Stimulated activated naive B cell treated with anti-CD40 and anti-IgM and Interleukin-4, amounts not matched to agents 10 μg/mL and 1 μg/mL and 100 μg/mL, for 72 hours (primary cell): ENCODE results near the gene PSMB8.

Source experiments
- ATAC-seq, 2 donors: fragments of 150-1000 bp; cut with Tn5 transposase; replicated peaks; 2 replicates each; pipeline ENCODE4 v1.10.0; 2021; ENCODE audit warnings: moderate library complexity in 1 of 2
- DNase-seq: peaks from one replicate; pipeline ENCODE4 v3.0.0; 2021
- H3K27ac Mint-ChIP-seq: one replicate; pipeline ENCODE4 v1.8.0; 2022; ENCODE audit warnings: mild to moderate bottlenecking, mixed read lengths
- H3K27me3 Mint-ChIP-seq, 2 donors: one replicate each; pipeline ENCODE4 v1.8.0; 2022; ENCODE audit warnings: mixed read lengths in 2 of 2
- H3K36me3 Mint-ChIP-seq, 2 donors: one replicate each; pipeline ENCODE4 v1.8.0; 2022; ENCODE audit warnings: mixed read lengths in 2 of 2, mild to moderate bottlenecking in 1 of 2
- H3K4me1 Mint-ChIP-seq, 2 donors: one replicate each; pipeline ENCODE4 v1.8.0; 2022; ENCODE audit warnings: mixed read lengths in 2 of 2, mild to moderate bottlenecking in 1 of 2
- H3K4me3 Mint-ChIP-seq, 2 donors: one replicate each; pipeline ENCODE4 v1.8.0; 2022; ENCODE audit warnings: mild to moderate bottlenecking in 2 of 2, mixed read lengths in 2 of 2, moderate library complexity in 1 of 2
- H3K9me3 Mint-ChIP-seq, 2 donors: one replicate each; pipeline ENCODE4 v1.8.0; 2022; ENCODE audit warnings: mixed read lengths in 2 of 2, mild to moderate bottlenecking in 1 of 2

The PSMB8 gene

DNA sequence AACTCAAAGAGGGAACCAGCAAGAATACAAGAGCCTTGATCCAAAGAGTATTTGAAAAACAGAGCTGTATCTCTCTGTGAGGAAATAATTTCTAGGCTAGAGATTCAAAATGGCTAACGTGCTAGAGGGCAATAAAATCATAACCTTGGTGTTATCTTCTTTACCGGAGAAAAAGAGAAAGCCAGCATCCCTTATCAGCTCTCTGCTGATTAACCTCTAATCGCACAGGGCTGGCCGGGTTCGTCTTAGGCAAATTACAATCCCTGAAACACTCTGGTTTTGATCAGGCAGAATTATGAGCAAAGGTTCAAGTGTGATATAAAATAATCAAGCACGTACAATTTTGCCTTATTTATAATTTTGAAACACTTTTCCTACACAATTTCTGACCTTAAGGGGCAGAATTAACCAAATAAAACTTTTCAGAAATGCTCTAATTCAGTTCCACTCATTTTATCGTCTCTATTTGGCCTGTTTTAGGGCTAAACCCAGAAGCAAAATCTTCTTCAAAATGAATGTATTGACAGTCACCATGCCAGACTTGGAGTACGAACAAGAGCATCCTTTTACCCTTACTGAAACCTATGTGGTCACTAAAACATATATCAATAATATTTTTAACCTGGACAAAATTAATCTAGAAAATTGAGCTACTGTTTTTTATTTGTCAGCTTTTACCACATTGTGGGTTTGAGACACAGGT is 23.9 kb upstream of the PSMB8 start:
- H3K4me3 Mint-ChIP-seq: no peak overlapping the region
- peak; percentile 16 to 28 for ATAC-seq

DNA sequence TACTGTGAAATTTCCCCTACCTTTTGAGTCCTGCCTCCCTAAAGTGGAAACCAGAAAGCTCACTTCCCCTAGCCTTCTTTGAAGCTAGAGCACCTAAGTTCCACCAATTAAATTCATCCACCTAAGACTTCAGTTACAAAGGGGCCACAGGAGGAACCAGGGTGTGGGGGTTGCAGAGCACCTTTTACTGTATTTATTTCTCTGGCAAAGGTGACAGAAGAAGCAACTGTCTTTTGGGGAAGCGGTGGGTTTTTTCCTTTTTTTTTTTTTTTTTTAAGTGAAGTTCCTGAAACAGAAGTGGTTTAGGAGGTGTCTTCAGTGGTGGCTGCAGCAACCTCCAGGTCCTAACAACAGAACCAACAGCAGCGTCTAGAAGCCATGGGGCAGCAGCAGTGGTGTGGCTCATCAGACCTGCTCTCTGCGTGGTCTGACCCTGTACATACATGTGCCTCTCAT is 23.2 kb upstream of the PSMB8 start:
- no peaks in the 10 kb centered on the region for H3K9me3 Mint-ChIP-seq
- no peak for DNase-seq
- peak; percentile 78 to 81 for ATAC-seq
- no peaks in the 10 kb centered on the region for H3K27me3 Mint-ChIP-seq
- H3K36me3 Mint-ChIP-seq: peaks cover under 1 to 4% of the 10 kb centered on the region in 2 donors
- H3K27ac Mint-ChIP-seq: peak overlapping the region; percentile 92
- H3K4me3 Mint-ChIP-seq: peak overlapping the region; percentile 35 to 60
- H3K4me1 Mint-ChIP-seq: peaks cover 18 to 36% of the 10 kb centered on the region in 2 donors

More for the DNA sequence above, 23.9 kb upstream of the PSMB8 start:
- no peak for DNase-seq
- Mint-ChIP-seq H3K36me3 (peaks cover 0 to 6% of the 10 kb centered on the region in 2 donors), H3K27me3 (no peaks in the 10 kb centered on the region), H3K27ac (peak overlapping the region; percentile 92), H3K9me3 (peaks cover 0 to 1% of the 10 kb centered on the region in 2 donors), H3K4me1 (peaks cover 18 to 36% of the 10 kb centered on the region in 2 donors)

DNA sequence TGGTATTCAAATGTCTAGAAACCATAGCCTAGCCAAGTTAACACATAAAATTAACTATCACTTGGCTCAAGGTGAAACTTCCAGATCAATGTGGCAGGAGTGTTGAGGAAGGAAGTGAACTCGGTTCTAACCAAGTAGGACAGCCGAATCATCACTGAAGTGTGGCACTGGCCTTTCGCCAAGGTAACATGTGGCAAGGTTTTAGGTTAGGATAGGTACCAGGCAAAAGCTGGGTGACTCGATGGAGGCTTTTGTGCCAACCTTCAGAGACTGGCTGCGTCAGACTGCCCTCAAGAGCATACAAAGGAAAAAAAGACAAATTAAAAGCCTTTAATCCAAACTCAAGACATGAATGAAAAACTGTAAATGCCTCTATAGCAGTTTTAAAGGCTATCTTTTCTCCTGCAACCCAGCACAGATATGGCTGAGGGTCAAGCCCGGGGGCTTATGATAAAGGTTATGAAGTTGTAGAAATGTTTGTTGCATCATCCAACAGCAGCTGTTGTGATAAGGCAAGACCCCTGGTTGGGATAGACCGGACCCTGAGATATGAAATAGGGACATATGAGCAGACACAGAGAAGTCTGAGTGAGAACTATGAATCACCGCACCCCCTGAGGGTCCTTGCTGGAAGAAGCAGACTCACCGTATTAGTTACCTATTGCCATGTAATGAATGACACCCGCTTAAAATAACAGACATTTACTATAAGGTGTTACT is 22.0 kb upstream of the PSMB8 start:
- H3K27ac Mint-ChIP-seq: peak overlapping the region; percentile 67

DNA sequence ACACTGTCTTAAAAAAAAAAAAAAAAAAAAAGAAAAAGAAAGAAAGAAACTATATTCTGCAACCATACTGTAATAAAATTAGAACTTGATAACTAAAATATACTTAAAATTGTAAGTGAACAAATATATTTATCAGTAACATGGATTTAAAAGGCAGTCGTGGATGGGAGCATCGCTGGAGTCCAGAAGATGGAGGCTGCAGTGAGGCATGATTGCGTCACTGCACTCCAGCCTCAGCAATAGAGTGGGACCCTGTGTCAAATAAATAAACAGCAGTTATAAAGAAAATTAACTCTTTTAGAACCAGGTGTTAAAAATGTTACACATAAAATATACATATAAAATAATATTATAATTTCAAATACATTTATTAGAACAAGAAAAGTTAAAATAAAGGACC is 18.9 kb upstream of the PSMB8 start:
- Mint-ChIP-seq H3K4me3 (no peak overlapping the region), H3K27ac (no peak overlapping the region), H3K36me3 (peaks cover 31 to 37% of the 10 kb centered on the region in 2 donors), H3K27me3 (no peaks in the 10 kb centered on the region), H3K9me3 (no peaks in the 10 kb centered on the region), H3K4me1 (peaks cover 31 to 60% of the 10 kb centered on the region in 2 donors)
- ATAC-seq (no peak), DNase-seq (no peak)

More for the DNA sequence above, 22.0 kb upstream of the PSMB8 start:
- H3K4me1 Mint-ChIP-seq: peaks cover 22 to 40% of the 10 kb centered on the region in 2 donors
- no peaks in the 10 kb centered on the region for H3K27me3 Mint-ChIP-seq
- no peak for ATAC-seq
- no peak overlapping the region for H3K4me3 Mint-ChIP-seq
- peaks cover 7 to 8% of the 10 kb centered on the region in 2 donors for H3K36me3 Mint-ChIP-seq
- H3K9me3 Mint-ChIP-seq: no peaks in the 10 kb centered on the region
- no peak for DNase-seq

DNA sequence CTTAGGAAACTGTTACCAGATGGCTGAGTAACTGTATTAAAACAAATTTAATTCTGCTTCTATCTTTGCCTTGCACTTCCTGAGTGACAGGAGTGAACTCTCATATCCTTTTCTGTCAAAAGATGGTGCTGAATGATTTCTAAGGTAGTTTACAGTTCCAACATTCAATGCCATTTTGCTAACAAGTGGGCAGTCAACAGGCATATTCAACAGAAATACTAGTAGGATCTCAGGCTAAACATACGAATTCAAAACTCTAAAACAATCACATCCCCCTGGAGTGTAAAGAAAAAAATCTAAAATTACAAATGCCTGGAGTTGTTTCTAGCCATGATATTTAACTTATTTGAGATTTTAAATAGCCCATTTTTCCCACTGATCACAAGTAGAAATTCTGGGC is 16.8 kb upstream of the PSMB8 start:
- peak overlapping the region in 1 of 2 donors; percentile 45 for H3K4me3 Mint-ChIP-seq
- peaks cover 31 to 54% of the 10 kb centered on the region in 2 donors for H3K4me1 Mint-ChIP-seq
- DNase-seq: no peak
- H3K27ac Mint-ChIP-seq: peak overlapping the region; percentile 77
- no peak for ATAC-seq
- H3K9me3 Mint-ChIP-seq: no peaks in the 10 kb centered on the region
- H3K27me3 Mint-ChIP-seq: no peaks in the 10 kb centered on the region
- peaks cover 47 to 54% of the 10 kb centered on the region in 2 donors for H3K36me3 Mint-ChIP-seq

DNA sequence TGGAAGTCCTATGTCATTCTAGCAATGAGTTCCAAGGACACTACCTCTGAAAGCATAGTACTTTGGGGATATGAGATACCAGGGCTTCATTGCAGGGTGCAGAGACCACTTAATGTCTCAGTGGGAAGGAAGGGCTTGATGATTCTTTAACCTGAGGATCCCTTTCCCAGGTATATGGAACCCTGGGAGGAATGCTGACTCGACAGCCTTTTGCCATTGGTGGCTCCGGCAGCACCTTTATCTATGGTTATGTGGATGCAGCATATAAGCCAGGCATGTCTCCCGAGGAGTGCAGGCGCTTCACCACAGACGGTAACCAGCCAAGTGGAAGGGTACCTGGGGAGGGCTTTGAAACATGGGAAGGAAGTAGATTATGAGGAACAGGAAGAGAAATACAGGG is 14.3 kb upstream of the PSMB8 start:
- ATAC-seq (no peak), DNase-seq (no peak)
- peak overlapping the region; percentile 75 for H3K27ac Mint-ChIP-seq
- H3K9me3 Mint-ChIP-seq: no peaks in the 10 kb centered on the region
- no peak overlapping the region for H3K4me3 Mint-ChIP-seq
- peaks cover 56 to 60% of the 10 kb centered on the region in 2 donors for H3K36me3 Mint-ChIP-seq
- H3K27me3 Mint-ChIP-seq: no peaks in the 10 kb centered on the region
- H3K4me1 Mint-ChIP-seq: peaks cover 30 to 58% of the 10 kb centered on the region in 2 donors

DNA sequence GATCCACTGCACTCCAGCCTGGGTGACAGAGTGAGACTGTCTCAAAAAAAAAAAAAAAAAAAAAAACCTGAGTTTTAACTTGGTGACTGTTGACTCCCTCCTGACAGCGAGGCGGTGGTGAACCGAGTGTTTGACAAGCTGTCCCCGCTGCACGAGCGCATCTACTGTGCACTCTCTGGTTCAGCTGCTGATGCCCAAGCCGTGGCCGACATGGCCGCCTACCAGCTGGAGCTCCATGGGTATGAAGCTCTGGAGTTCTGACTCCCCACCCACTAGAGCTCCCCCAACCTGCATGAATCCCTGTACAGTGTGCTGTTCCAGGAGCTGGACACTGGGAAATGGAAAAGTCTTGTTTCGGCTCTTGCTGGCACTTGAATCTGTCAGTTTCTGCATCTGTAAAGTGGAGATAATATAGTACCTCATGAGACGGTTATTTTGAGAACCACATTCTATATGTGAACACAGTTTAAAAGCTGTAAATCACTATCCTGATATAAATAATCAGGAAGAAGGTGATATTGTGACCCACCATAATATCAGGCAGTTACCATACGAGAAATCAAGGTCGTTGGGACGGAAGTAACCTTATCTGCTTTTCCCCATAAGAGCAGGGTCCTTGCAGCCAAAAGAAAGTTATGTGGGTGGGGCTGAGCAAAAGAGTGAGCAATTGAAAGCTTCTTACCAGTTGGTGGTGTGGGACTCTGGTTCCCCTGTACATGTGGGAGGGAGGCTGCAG is 13.5 kb upstream of the PSMB8 start:
- DNase-seq (no peak), ATAC-seq (no peak)
- Mint-ChIP-seq H3K36me3 (peaks cover 64 to 68% of the 10 kb centered on the region in 2 donors), H3K4me1 (peaks cover 31 to 62% of the 10 kb centered on the region in 2 donors), H3K27ac (no peak overlapping the region), H3K27me3 (no peaks in the 10 kb centered on the region), H3K4me3 (no peak overlapping the region), H3K9me3 (no peaks in the 10 kb centered on the region)

DNA sequence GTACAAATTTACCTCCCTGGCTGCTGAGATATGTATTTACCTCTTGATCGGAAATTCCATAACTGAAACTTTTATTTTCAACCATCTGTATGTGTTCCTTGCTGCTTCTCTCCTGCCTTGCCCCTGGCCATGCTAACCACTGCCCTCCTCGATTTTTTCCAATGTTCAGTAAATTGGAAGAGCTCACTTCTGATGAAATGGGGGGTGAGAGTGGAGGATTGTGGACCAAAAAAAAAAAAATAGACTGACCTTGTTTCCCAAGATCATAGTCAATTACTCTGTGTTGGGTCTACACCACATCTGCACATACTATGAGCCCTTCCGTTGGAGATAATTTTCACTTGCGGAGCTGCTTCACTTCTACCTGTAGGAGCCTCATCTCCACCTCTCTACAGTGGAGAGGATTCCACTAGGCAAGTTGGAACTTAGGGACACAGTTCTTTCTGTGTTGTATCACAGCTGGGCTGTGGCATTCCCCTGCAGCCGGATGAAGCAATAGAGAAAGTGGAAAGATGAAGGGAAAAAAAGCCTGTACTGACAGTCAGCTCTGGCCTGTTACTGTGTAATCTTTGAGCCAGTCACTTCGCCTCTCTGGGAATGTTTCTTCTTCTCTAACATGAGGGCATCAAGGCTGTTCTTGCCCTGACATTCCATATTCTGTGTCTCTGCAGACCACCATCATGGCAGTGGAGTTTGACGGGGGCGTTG is 11.8 kb upstream of the PSMB8 start:
- no peak for DNase-seq
- no peak for ATAC-seq
- Mint-ChIP-seq H3K27me3 (no peaks in the 10 kb centered on the region), H3K4me1 (peaks cover 38 to 73% of the 10 kb centered on the region in 2 donors), H3K4me3 (peak overlapping the region; percentile 94 to 100), H3K9me3 (no peaks in the 10 kb centered on the region), H3K27ac (peak overlapping the region; percentile 89), H3K36me3 (peaks cover 70 to 76% of the 10 kb centered on the region in 2 donors)

DNA sequence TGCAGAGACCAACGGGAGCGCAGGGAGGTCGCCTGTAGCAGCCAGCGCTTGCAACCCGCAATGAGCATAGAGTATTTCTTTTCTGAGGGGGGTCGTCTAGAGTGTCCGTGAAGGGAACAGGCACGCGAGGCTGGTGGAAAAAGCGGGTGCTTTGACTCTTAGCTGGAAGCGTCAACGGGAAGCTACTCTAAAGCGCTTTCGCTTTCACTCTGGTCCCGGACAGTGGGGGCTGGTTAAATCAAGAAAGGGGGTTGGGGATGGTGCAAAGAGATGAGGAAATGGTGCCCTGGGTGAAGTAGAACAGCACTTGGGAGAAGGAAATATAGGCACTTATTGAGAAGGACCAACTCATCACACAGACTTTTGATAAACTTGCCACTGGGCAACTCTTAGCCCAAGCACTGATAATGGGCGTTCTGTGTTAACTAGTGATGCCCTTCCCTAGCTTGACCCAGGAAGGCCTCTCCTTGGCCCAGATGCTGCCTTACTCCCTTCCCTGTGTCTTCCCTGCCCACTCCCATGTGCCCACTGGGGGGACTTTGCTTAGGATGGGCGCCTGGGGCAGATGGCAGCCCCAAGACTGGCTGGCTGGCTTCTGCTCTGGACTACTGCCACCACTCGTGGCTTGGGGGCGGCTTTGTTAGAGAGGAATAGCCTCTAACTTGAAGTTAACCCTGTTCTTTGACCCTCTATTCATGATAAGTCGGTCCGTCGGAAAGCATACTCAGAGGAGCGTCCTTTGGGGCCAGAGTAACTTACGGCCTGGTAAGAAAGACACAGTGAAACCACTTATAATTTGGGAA is 10.7 kb upstream of the PSMB8 start:
- Mint-ChIP-seq H3K36me3 (peaks cover 74 to 79% of the 10 kb centered on the region in 2 donors), H3K4me1 (peaks cover 42 to 73% of the 10 kb centered on the region in 2 donors), H3K27me3 (no peaks in the 10 kb centered on the region), H3K4me3 (peak overlapping the region; percentile 94 to 100), H3K9me3 (peaks cover 0 to 2% of the 10 kb centered on the region in 2 donors), H3K27ac (peak overlapping the region; percentile 99)
- DNase-seq (no peak), ATAC-seq (peak; percentile 28 to 30)

DNA sequence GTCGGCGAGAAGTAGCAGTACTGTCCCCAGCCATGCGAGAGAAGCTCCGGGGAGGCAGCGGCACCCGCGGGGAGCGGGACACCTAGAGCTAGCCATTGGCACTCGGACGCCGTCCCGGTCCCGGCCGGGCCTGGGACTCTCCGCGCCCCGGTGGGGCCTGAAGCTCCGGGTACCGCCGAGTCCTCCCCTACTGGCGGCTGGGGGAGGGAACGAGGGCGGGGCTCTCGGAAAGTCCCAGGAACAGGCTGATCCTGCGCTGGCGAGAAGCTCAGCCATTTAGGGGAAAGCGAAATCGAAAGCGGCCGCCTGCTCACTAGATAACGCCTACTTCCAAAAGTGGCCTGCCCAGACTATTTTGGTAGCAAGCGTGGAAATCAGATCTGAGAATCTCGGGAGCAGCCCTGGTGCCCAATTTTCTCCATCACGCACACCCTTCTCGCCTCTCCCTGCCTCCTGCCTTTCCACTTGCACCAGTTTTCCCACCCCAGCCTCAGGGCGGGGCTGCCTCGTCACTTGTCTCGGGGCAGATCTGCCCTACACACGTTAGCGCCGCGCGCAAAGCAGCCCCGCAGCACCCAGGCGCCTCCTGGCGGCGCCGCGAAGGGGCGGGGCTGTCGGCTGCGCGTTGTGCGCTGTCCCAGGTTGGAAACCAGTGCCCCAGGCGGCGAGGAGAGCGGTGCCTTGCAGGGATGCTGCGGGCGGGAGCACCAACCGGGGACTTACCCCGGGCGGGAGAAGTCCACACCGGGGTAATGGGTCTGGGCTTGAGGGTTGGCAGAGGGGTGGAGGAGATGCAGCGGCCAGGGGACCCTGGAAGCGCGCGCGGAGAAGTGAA is 9.9 kb upstream of the PSMB8 start, which contains the start of the genes PSMB9 and TAP1:
TSS of gene PSMB9 (plus strand) at position 652 of the 835 bp plus-strand sequence. CDS start at position 690, 38 bp downstream.
TSS of gene TAP1 (minus strand) at position 164 of the 835 bp plus-strand sequence. CDS start at position 96, 68 bp downstream.
- ATAC-seq (peak; percentile 87 to 89), DNase-seq (peak; percentile 89)
- Mint-ChIP-seq H3K27ac (peak within 1 kb of the TSS; percentile 99), H3K9me3 (peaks cover 0 to 2% of the 10 kb centered on the region in 2 donors), H3K4me3 (peak within 1 kb of the TSS; percentile 94 to 100), H3K4me1 (peaks cover 48 to 73% of the 10 kb centered on the region in 2 donors), H3K36me3 (peaks cover 73 to 76% of the 10 kb centered on the region in 2 donors), H3K27me3 (no peaks in the 10 kb centered on the region)

DNA sequence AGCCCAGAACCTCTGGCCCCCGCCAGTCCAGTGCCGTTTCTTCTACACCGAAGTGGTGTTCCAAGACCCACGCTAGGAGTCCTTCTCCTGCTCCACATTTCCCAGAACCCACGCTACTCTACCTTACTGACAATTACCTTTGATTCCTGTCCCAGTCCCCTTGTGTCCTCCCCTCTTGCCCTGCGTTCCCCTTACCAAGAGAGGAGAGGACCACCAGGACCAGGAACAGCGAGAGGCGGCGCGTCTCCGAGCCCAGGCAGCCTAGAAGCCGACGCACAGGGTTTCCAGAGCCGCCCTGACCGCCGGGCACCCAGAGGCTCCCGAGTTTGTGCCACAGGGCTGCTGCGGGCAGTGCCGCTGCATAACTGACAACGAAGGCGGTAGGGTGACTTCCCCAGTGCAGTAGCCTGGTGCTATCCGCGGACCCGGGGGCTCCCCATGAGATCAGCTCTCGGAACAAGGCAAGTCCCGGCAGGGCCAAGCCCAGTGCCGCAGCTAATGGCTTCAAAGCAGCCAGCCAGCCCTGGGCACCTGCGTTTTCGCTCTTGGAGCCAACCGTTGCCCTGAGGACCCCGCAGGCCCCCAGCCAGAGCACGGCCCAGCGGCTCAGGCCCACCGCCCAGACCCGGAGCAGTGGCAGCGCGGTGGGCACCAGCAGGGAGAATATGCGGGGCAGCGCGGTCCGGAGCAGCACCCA is 9.1 kb upstream of the PSMB8 start:
- ATAC-seq: peak; percentile 67
- peaks cover 0 to 3% of the 10 kb centered on the region in 2 donors for H3K9me3 Mint-ChIP-seq
- peak overlapping the region; percentile 99 for H3K27ac Mint-ChIP-seq
- H3K4me1 Mint-ChIP-seq: peaks cover 51 to 73% of the 10 kb centered on the region in 2 donors
- peaks cover 73 to 76% of the 10 kb centered on the region in 2 donors for H3K36me3 Mint-ChIP-seq
- no peaks in the 10 kb centered on the region for H3K27me3 Mint-ChIP-seq
- peak overlapping the region; percentile 94 to 100 for H3K4me3 Mint-ChIP-seq
- DNase-seq: peak; percentile 66
